PC-3 (cell line): ENCODE results near the gene DDX39A. TPM values are rescaled to one million over a fixed set of nuclear protein-coding genes. Genes with fewer than 3 reads are reported as not detected.
A peak's percentile ranks its signal among the peaks of the same experiment; 100 is the strongest.
"Not testable (repeated sequence)": the region's sequence is repeated elsewhere in the genome, so short reads cannot be mapped to it uniquely, and the experiment has no call there.

ENCODE experiments used
- ATAC-seq: fragments of 200-7000 bp; cut with Tn5 transposase; 2 replicates; pipeline ENCODE4 v1.9.1; 2020; ENCODE audit warnings: mild to moderate bottlenecking, moderate library complexity
- BruUV-seq: library from RNA; stranded (reverse); fragments of 400-500 nt; replicated peaks from 2 replicates; lab custom pipeline; 2021; lab: Mats Ljungman, UMichigan
- CTCF ChIA-PET: fragments of 300-600 bp; sonication (Branson Sonifier 250); formaldehyde crosslinking; loops from one replicate; lab custom pipeline; 2022; ENCODE audit warnings: antibody characterized with exemption; lab: Charles Lee
- POLR2A ChIA-PET: fragments of 300-600 bp; sonication (Branson Sonifier 250); formaldehyde crosslinking; loops from one replicate; lab custom pipeline; 2022; ENCODE audit warnings: antibody characterized with exemption; ENCODE audit not compliant: unreplicated experiment; lab: Charles Lee
- DNase-seq: peaks from one replicate; pipeline ENCODE4 v3.0.0-alpha.2; 2015
- H2AFZ ChIP-seq: fragments of 300-600 bp; sonication (generic); 2 replicates; pipeline ENCODE4 v1.6.0; 2016; ENCODE audit warnings: antibody characterized with exemption, low read length
- H3F3A ChIP-seq: fragments of 300-600 bp; sonication (generic); one replicate; pipeline ENCODE4 v1.6.0; 2017; ENCODE audit warnings: antibody characterized with exemption, low read length, control low read depth, mild to moderate bottlenecking; ENCODE audit not compliant: unreplicated experiment
- H3K27ac ChIP-seq: fragments of 300-600 bp; sonication (generic); 2 replicates; pipeline ENCODE4 v1.5.1; 2016; ENCODE audit warnings: mild to moderate bottlenecking, low read length
- H3K27me3 ChIP-seq: fragments of 300-600 bp; sonication (generic); 2 replicates; pipeline ENCODE4 v1.6.1; 2016; ENCODE audit warnings: low read length, mixed read lengths
- H3K36me3 ChIP-seq: fragments of 300-600 bp; sonication (generic); 2 replicates; pipeline ENCODE4 v1.6.1; 2016; ENCODE audit warnings: low read depth, mixed run types, low read length, mixed read lengths
- H3K4me1 ChIP-seq: fragments of 300-600 bp; sonication (generic); 2 replicates; pipeline ENCODE4 v1.5.1; 2016; ENCODE audit warnings: low read length; ENCODE audit not compliant: insufficient read depth
- H3K4me2 ChIP-seq: fragments of 300-600 bp; sonication (generic); 2 replicates; pipeline ENCODE4 v1.6.0; 2016; ENCODE audit warnings: low read length
- H3K4me3 ChIP-seq: fragments of 300-600 bp; sonication (generic); 2 replicates; pipeline ENCODE4 v1.5.1; 2016; ENCODE audit warnings: mild to moderate bottlenecking, low read length, mixed read lengths
- H3K79me2 ChIP-seq: fragments of 300-600 bp; sonication (generic); 2 replicates; pipeline ENCODE4 v1.6.1; 2017; ENCODE audit warnings: low read length, mixed read lengths
- H3K9ac ChIP-seq: fragments of 300-600 bp; sonication (generic); 2 replicates; pipeline ENCODE4 v1.6.0; 2016; ENCODE audit warnings: mild to moderate bottlenecking, low read length
- H3K9me2 ChIP-seq: fragments of 300-600 bp; sonication (generic); replicated peaks from 2 replicates; pipeline ENCODE4 v1.6.1; 2016; ENCODE audit warnings: mixed run types, low read length, mixed read lengths
- H3K9me3 ChIP-seq: fragments of 300-600 bp; sonication (generic); 2 replicates; pipeline ENCODE4 v1.6.1; 2016; ENCODE audit warnings: low read length, mixed read lengths
- H4K20me1 ChIP-seq: fragments of 300-600 bp; sonication (generic); 2 replicates; pipeline ENCODE4 v1.6.1; 2016; ENCODE audit warnings: low read length, mixed read lengths
- CTCF ChIP-seq: fragments of 300-600 bp; sonication (generic); conservative IDR thresholded peaks from 2 replicates; pipeline ENCODE4 v1.5.1; 2017; ENCODE audit warnings: antibody characterized with exemption, low read depth, mild to moderate bottlenecking, low read length
- EZH2 ChIP-seq: fragments of 300-600 bp; sonication (generic); IDR thresholded peaks from one replicate; pipeline ENCODE4 v1.6.1; 2017; ENCODE audit warnings: antibody characterized with exemption, mild to moderate bottlenecking, low read length; ENCODE audit not compliant: unreplicated experiment
- EZH2phosphoT487 ChIP-seq: fragments of 300-600 bp; sonication (generic); IDR thresholded peaks from 2 replicates; pipeline ENCODE4 v1.6.1; 2018; ENCODE audit warnings: mild to moderate bottlenecking, antibody characterized with exemption, low read length, borderline replicate concordance
- intact Hi-C: fragments of 100-400 bp; cut with micrococcal nuclease; formaldehyde crosslinking; loops from 2 replicates; pipeline ENCODE4 v1.9.0; 2023
- total RNA-seq: library from RNA; depleted of rRNA; stranded (reverse); fragments of >200 nt; gene quantifications from 2 replicates; pipeline ENCODE4 v1.2.3, GENCODE V29; 2014

The DDX39A gene
- total RNA-seq, 1 experiment from 2014 or later, result 311 TPM

- Histone ChIP-seq H3K79me2 (no peaks in the 10 kb centered on the region), H3K27me3 (no peaks in the 10 kb centered on the region), H2AFZ (no peak overlapping the region), H3K4me3 (no peak overlapping the region), H3K4me2 (no peak overlapping the region), H4K20me1 (no peaks in the 10 kb centered on the region), H3K9ac (no peak overlapping the region), H3F3A (no peaks in the 10 kb centered on the region), H3K9me2 (no peaks in the 10 kb centered on the region), H3K27ac (no peak overlapping the region), H3K4me1 (peaks cover 7% of the 10 kb centered on the region), H3K36me3 (no peaks in the 10 kb centered on the region), H3K9me3 (no peaks in the 10 kb centered on the region)
- ChIA-PET CTCF (interaction anchor here (0.5 kb wide), 1 partner anchor 14 kb away, joined by 7 read pairs; no protein-coding TSS in a partner anchor), POLR2A (no interaction called here)
- TF ChIP-seq CTCF (no peak), EZH2 (no peak), EZH2phosphoT487 (no peak)
- no TSS peak for BruUV-seq
- intact Hi-C loops, result no loop called here
- peak; percentile 37 for ATAC-seq
- DNase-seq, result no peak
Observed at GRCh38 chr19:14375582-14376291, 43.4 kb downstream of the DDX39A start.

GRCh38 chr19:14375055-14375581 lies 44.0 kb downstream of the DDX39A start:
- no peak overlapping the region for H3K4me2 ChIP-seq
- 0 out of 2 replicates have a peak, but pooled peaks cover under 1% of the 10 kb centered on the region for H3K4me1 ChIP-seq
- H3K9ac ChIP-seq, result no peak overlapping the region
- H2AFZ ChIP-seq, result no peak overlapping the region
- no peaks in the 10 kb centered on the region for H3K79me2 ChIP-seq
- no peaks in the 10 kb centered on the region for H4K20me1 ChIP-seq
- H3F3A ChIP-seq, result no peaks in the 10 kb centered on the region
- no peaks in the 10 kb centered on the region for H3K9me2 ChIP-seq
- no peaks in the 10 kb centered on the region for H3K9me3 ChIP-seq
- BruUV-seq, result no TSS peak
- TF ChIP-seq EZH2phosphoT487 (no peak), CTCF (no peak), EZH2 (no peak)
- DNase-seq, result no peak
- no peaks in the 10 kb centered on the region for H3K36me3 ChIP-seq
- H3K27ac ChIP-seq, result no peak overlapping the region
- CTCF ChIA-PET, result no interaction called here
- intact Hi-C loops, result no loop called here
- ATAC-seq, result no peak
- POLR2A ChIA-PET, result no interaction called here
- H3K4me3 ChIP-seq, result no peak overlapping the region
- H3K27me3 ChIP-seq, result no peaks in the 10 kb centered on the region

GRCh38 chr19:14374313-14374712 lies 44.8 kb downstream of the DDX39A start:
- intact Hi-C loops, H3F3A ChIP-seq, H2AFZ ChIP-seq, POLR2A ChIA-PET, H3K4me2 ChIP-seq, H4K20me1 ChIP-seq, H3K79me2 ChIP-seq, H3K4me1 ChIP-seq, H3K27ac ChIP-seq, H3K9me3 ChIP-seq, ATAC-seq, BruUV-seq, CTCF ChIA-PET, H3K9me2 ChIP-seq, H3K36me3 ChIP-seq, H3K9ac ChIP-seq, H3K27me3 ChIP-seq, H3K4me3 ChIP-seq, DNase-seq: not testable (repeated sequence)

GRCh38 chr19:14372384-14373077 lies 46.6 kb downstream of the DDX39A start:
- ATAC-seq, intact Hi-C loops, H3K79me2 ChIP-seq, POLR2A ChIA-PET, DNase-seq, H3K27me3 ChIP-seq, H3K9me3 ChIP-seq, H4K20me1 ChIP-seq, H3K4me2 ChIP-seq, H3K9me2 ChIP-seq, H2AFZ ChIP-seq, H3K36me3 ChIP-seq, H3K9ac ChIP-seq, H3K27ac ChIP-seq, CTCF ChIA-PET, H3K4me3 ChIP-seq, BruUV-seq, H3K4me1 ChIP-seq, H3F3A ChIP-seq: not testable (repeated sequence)
